IPS-11a (cell line): ENCODE results near the gene COL6A3.

Source experiments
- H3K4me3 ChIP-seq: one replicate; pipeline ENCODE4 v1.5.1; 2013; ENCODE audit warnings: low read depth, low read length, control low read depth

Gene COL6A3

DNA sequence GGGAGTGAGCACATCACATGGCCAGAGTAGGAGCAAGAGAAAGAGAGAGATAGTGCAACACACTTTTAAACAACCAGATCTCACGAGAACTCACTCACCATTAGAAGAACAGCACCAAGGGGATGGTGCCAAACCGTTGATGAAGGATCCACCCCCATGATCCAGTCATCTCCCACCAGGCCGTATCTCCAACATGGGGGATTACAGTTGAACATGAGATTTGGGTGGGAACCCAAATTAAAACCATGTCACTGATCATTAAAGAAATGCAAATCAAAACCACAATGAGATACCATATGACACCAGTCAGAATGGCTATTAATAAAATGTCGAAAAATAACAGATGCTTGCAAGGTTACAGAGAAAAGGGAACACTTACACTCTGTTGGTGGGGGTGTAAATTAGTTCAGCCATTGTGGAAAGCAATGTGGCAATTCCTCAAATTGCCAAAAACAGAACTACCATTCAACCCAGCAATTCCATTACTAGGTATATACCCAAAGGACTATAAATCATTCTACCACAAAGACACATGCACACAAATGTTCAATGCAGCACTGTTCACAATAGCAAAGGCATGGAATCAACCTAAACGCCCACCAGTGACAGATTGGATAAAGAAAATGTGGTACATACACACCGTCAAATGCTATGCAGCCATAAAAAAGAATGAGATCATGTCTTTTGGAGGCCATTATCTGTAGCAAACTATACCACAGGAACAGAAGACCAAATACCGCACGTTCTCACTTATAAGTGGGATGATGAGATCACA lies 137.1 kb downstream of the COL6A3 start:
- no peak overlapping the region for H3K4me3 ChIP-seq
